ENCODE results near the gene SLC15A1. TPM values are rescaled to one million over a fixed set of nuclear protein-coding genes. Genes with fewer than 3 reads are reported as not detected.

SLC15A1 gene
- total RNA-seq, 4 donors from 2014 or later, result 0.57 TPM; not detected in 3

GRCh38 chr13:98792785-98793495 is 40.5 kb upstream of the SLC15A1 start:
- H3K9me3 ChIP-seq, result no peaks in the 10 kb centered on the region
- ATAC-seq, result no peak
- H3K36me3 ChIP-seq, result peaks cover 0 to 64% of the 10 kb centered on the region in 2 donors
- peaks cover 6% of the 10 kb centered on the region for H3K27me3 ChIP-seq
- H3K27ac ChIP-seq, result no peak overlapping the region
- no peak overlapping the region for H3K4me3 ChIP-seq
- 87 to 94% methylated on average over 9 of the region's 11 CpGs for WGBS, 2 donors (ENCODE audit: low coverage in 1 of 2)
- TF ChIP-seq CTCF (IDR thresholded peaks at IDR 0.05) (no peak), POLR2A (IDR thresholded peaks at IDR 0.05) (no peak), EP300 (IDR thresholded peaks at IDR 0.05) (no peak), POLR2AphosphoS5 (IDR thresholded peaks at IDR 0.05) (no peak)
- H3K4me1 ChIP-seq, result no peaks in the 10 kb centered on the region

GRCh38 chr13:98792321-98792720 is 39.8 kb upstream of the SLC15A1 start:
- Histone ChIP-seq H3K4me3 (no peak overlapping the region), H3K4me1 (no peaks in the 10 kb centered on the region), H3K9me3 (no peaks in the 10 kb centered on the region), H3K27ac (no peak overlapping the region), H3K36me3 (peaks cover 0 to 57% of the 10 kb centered on the region in 2 donors), H3K27me3 (peaks cover 11% of the 10 kb centered on the region)
- no peak for TF ChIP-seq POLR2A (IDR thresholded peaks at IDR 0.05)
- no peak for TF ChIP-seq POLR2AphosphoS5 (IDR thresholded peaks at IDR 0.05)
- no peak for TF ChIP-seq CTCF (IDR thresholded peaks at IDR 0.05)
- TF ChIP-seq EP300 (IDR thresholded peaks at IDR 0.05), result no peak
- 83 to 100% methylated on average over 1 to 3 of the region's 9 CpGs for WGBS, 2 donors (ENCODE audit: low coverage in 1 of 2)
- no peak for ATAC-seq

GRCh38 chr13:98791611-98792010 is 39.1 kb upstream of the SLC15A1 start:
- Histone ChIP-seq H3K9me3 (no peaks in the 10 kb centered on the region), H3K27ac (no peak overlapping the region), H3K4me1 (no peaks in the 10 kb centered on the region), H3K4me3 (no peak overlapping the region), H3K36me3 (peaks cover 0 to 50% of the 10 kb centered on the region in 2 donors), H3K27me3 (peaks cover 11% of the 10 kb centered on the region)
- TF ChIP-seq EP300 (IDR thresholded peaks at IDR 0.05) (no peak), CTCF (IDR thresholded peaks at IDR 0.05) (no peak), POLR2A (IDR thresholded peaks at IDR 0.05) (no peak), POLR2AphosphoS5 (IDR thresholded peaks at IDR 0.05) (no peak)
- ATAC-seq, result no peak
- WGBS, 2 donors (ENCODE audit: low coverage in 1 of 2), result 84 to 86% methylated on average over 4 of the region's 7 CpGs

GRCh38 chr13:98787996-98788395 is 35.5 kb upstream of the SLC15A1 start:
- H3K36me3 ChIP-seq, result peaks cover 0 to 14% of the 10 kb centered on the region in 2 donors
- H3K27me3 ChIP-seq, result peaks cover 11% of the 10 kb centered on the region
- TF ChIP-seq EP300 (IDR thresholded peaks at IDR 0.05) (no peak), POLR2AphosphoS5 (IDR thresholded peaks at IDR 0.05) (no peak), CTCF (IDR thresholded peaks at IDR 0.05) (no peak), POLR2A (IDR thresholded peaks at IDR 0.05) (no peak)
- H3K27ac ChIP-seq, result no peak overlapping the region
- H3K4me3 ChIP-seq, result no peak overlapping the region
- WGBS, 2 donors (ENCODE audit: low coverage in 1 of 2), result 87 to 100% methylated on average over 3 to 9 of the region's 9 CpGs
- H3K4me1 ChIP-seq, result no peaks in the 10 kb centered on the region
- ATAC-seq, result no peak
- H3K9me3 ChIP-seq, result no peaks in the 10 kb centered on the region

- ATAC-seq, result no peak
- TF ChIP-seq POLR2AphosphoS5 (IDR thresholded peaks at IDR 0.05) (no peak), CTCF (IDR thresholded peaks at IDR 0.05) (no peak), POLR2A (IDR thresholded peaks at IDR 0.05) (no peak), EP300 (IDR thresholded peaks at IDR 0.05) (no peak)
- no peak overlapping the region for H3K27ac ChIP-seq
- peaks cover 0 to 6% of the 10 kb centered on the region in 2 donors for H3K36me3 ChIP-seq
- WGBS, 2 donors (ENCODE audit: low coverage in 1 of 2), result 62 to 63% methylated on average over 5 to 10 of the region's 10 CpGs
- no peaks in the 10 kb centered on the region for H3K4me1 ChIP-seq
- H3K27me3 ChIP-seq, result peaks cover 11% of the 10 kb centered on the region
- H3K4me3 ChIP-seq, result no peak overlapping the region
- no peaks in the 10 kb centered on the region for H3K9me3 ChIP-seq
Observed at GRCh38 chr13:98787173-98787572, 34.7 kb upstream of the SLC15A1 start.

Data from gastroesophageal sphincter (tissue), 4 donors.